RWPE1 (cell line): ENCODE measurements around the gene PLCXD1.
"Not testable (repeated sequence)": the region's sequence is repeated elsewhere in the genome, so short reads cannot be mapped to it uniquely, and the experiment has no call there.

Experiments used
- CTCF ChIA-PET: fragments of 350-600 bp; sonication (Branson Sonifier 250); formaldehyde crosslinking; extraction: SDS; loops from one replicate; lab custom pipeline; 2021; lab: Yijun Ruan, JAX
- POLR2A ChIA-PET: fragments of 400-600 bp; formaldehyde crosslinking; extraction: SDS; loops from one replicate; lab custom pipeline; 2020; ENCODE audit warnings: antibody characterized with exemption; ENCODE audit not compliant: low non-redundant PET; lab: Yijun Ruan, JAX
- DNase-seq: peaks from one replicate; pipeline ENCODE4 v3.0.0; 2012; ENCODE audit warnings: low spot score
- H3K27ac ChIP-seq: fragments of 450-650 bp; 2 replicates; pipeline ENCODE4 v1.5.1; 2017
- CTCF ChIP-seq: fragments of 450-650 bp; conservative IDR thresholded peaks from 2 replicates; pipeline ENCODE4 v1.5.1; 2017; ENCODE audit warnings: low read depth, mild to moderate bottlenecking

Gene PLCXD1

GRCh38 chrX:259692-260355 lies 21.4 kb upstream of the PLCXD1 start:
- H3K27ac ChIP-seq = no peak overlapping the region
- DNase-seq = no peak

GRCh38 chrX:261167-261918 lies 19.8 kb upstream of the PLCXD1 start:
- CTCF ChIA-PET = no interaction called here
- DNase-seq = no peak

More at GRCh38 chrX:259692-260355, 21.4 kb upstream of the PLCXD1 start:
- TF ChIP-seq CTCF = no peak
- ChIA-PET CTCF (no interaction called here), POLR2A (no interaction called here)

GRCh38 chrX:261919-262352 lies 19.2 kb upstream of the PLCXD1 start:
- DNase-seq = no peak
- CTCF ChIA-PET = no interaction called here
- H3K27ac ChIP-seq = no peak overlapping the region
- POLR2A ChIA-PET = no interaction called here
- TF ChIP-seq CTCF = no peak

More at GRCh38 chrX:261167-261918, 19.8 kb upstream of the PLCXD1 start:
- TF ChIP-seq CTCF = no peak
- POLR2A ChIA-PET = no interaction called here
- H3K27ac ChIP-seq = no peak overlapping the region

GRCh38 chrX:262381-262909 lies 18.7 kb upstream of the PLCXD1 start:
- no peak for TF ChIP-seq CTCF
- POLR2A ChIA-PET = no interaction called here
- CTCF ChIA-PET = no interaction called here

GRCh38 chrX:264006-264405 lies 17.2 kb upstream of the PLCXD1 start:
- CTCF ChIA-PET, POLR2A ChIA-PET, DNase-seq: not testable (repeated sequence)
- H3K27ac ChIP-seq = peak overlapping the region; percentile 62

More at GRCh38 chrX:262381-262909, 18.7 kb upstream of the PLCXD1 start:
- no peak overlapping the region for H3K27ac ChIP-seq
- no peak for DNase-seq

GRCh38 chrX:264634-265455 lies 16.3 kb upstream of the PLCXD1 start:
- no peak for TF ChIP-seq CTCF
- ChIA-PET POLR2A (no interaction called here), CTCF (no interaction called here)
- DNase-seq = no peak
- H3K27ac ChIP-seq = peak overlapping the region; percentile 62
